Progenitor cell of endocrine pancreas (in vitro differentiated cells): Measurements from ENCODE around the gene TNNC2. TPM values are rescaled to one million over a fixed set of nuclear protein-coding genes. Genes with fewer than 3 reads are reported as not detected.
"Not testable (repeated sequence)": the region's sequence is repeated elsewhere in the genome, so short reads cannot be mapped to it uniquely, and the experiment has no call there.

ENCODE experiments used
- DNase-seq: peaks from one replicate; pipeline ENCODE4 v3.0.0; 2021; ENCODE audit warnings: low spot score; ENCODE audit not compliant: unreplicated experiment
- H3K27ac Mint-ChIP-seq: 2 replicates; pipeline ENCODE4 v1.8.0; 2021; ENCODE audit warnings: mild to moderate bottlenecking, moderate library complexity, mixed read lengths
- H3K27me3 Mint-ChIP-seq: 2 replicates; pipeline ENCODE4 v1.8.0; 2021; ENCODE audit warnings: mixed read lengths
- H3K36me3 Mint-ChIP-seq: 2 replicates; pipeline ENCODE4 v1.8.0; 2022; ENCODE audit warnings: mixed read lengths; ENCODE audit not compliant: insufficient read depth
- H3K4me1 Mint-ChIP-seq: 2 replicates; pipeline ENCODE4 v1.8.0; 2021; ENCODE audit warnings: low read depth, mixed read lengths
- H3K4me3 Mint-ChIP-seq: 2 replicates; pipeline ENCODE4 v1.8.0; 2021; ENCODE audit warnings: low read depth, mild to moderate bottlenecking, moderate library complexity, mixed read lengths
- H3K9me3 Mint-ChIP-seq: 2 replicates; pipeline ENCODE4 v1.8.0; 2021; ENCODE audit warnings: low read depth, mixed read lengths
- total RNA-seq: library from RNA; stranded (reverse); gene quantifications from 2 replicates; pipeline ENCODE4 v1.2.1, GENCODE V29; 2021
- TF ChIP-seq, protein P1 (sequence below): fragments of 200-600 bp; sonication (generic); IDR thresholded peaks from one replicate; pipeline ENCODE4 v1.5.0; 2021; ENCODE audit warnings: antibody characterized with exemption, mild to moderate bottlenecking; ENCODE audit not compliant: unreplicated experiment

TNNC2 gene
- total RNA-seq, 1 donor from 2014 or later = not detected

DNA sequence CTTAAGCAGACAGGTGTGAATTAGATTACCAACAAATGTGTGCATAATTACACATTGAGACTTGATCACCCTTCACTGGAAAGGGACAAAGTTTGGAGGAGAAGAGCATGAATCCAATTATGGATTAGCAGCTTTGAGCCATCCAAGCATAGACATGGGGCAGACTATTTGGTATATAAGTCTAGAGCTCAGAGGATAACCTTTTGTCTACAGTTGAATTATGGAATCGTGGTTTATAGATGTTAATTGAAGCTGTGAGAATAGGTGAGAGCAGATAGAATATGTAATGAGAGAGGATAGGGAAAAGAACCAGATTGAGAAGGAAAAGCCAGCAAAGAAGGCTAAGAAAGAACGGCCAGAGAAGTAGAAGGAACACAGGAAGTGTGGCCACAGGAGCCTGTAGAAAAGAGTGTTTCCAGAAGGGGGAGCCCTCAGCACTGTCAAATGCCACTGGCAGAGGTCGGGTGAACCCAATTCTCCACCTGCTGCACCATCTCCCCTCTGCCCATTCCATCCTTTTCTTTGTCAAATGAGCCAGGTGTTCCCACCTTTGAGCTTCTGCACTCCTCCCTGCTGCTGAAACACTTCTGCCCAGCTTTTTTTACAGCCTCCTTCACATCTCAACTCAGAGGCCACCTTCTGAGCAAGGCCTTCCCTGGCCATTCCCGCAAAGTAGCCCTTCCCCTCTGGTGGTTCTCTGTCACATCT is 28.0 kb downstream of the TNNC2 start:
- no peaks in the 10 kb centered on the region for H3K4me1 Mint-ChIP-seq
- no peaks in the 10 kb centered on the region for H3K9me3 Mint-ChIP-seq
- peaks cover 14% of the 10 kb centered on the region for H3K36me3 Mint-ChIP-seq
- no peak overlapping the region for H3K4me3 Mint-ChIP-seq
- TF ChIP-seq, protein P1, sequence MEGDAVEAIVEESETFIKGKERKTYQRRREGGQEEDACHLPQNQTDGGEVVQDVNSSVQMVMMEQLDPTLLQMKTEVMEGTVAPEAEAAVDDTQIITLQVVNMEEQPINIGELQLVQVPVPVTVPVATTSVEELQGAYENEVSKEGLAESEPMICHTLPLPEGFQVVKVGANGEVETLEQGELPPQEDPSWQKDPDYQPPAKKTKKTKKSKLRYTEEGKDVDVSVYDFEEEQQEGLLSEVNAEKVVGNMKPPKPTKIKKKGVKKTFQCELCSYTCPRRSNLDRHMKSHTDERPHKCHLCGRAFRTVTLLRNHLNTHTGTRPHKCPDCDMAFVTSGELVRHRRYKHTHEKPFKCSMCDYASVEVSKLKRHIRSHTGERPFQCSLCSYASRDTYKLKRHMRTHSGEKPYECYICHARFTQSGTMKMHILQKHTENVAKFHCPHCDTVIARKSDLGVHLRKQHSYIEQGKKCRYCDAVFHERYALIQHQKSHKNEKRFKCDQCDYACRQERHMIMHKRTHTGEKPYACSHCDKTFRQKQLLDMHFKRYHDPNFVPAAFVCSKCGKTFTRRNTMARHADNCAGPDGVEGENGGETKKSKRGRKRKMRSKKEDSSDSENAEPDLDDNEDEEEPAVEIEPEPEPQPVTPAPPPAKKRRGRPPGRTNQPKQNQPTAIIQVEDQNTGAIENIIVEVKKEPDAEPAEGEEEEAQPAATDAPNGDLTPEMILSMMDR = peak; percentile 70
- peak; percentile 24 for DNase-seq
- no peaks in the 10 kb centered on the region for H3K27me3 Mint-ChIP-seq
- no peak overlapping the region for H3K27ac Mint-ChIP-seq

DNA sequence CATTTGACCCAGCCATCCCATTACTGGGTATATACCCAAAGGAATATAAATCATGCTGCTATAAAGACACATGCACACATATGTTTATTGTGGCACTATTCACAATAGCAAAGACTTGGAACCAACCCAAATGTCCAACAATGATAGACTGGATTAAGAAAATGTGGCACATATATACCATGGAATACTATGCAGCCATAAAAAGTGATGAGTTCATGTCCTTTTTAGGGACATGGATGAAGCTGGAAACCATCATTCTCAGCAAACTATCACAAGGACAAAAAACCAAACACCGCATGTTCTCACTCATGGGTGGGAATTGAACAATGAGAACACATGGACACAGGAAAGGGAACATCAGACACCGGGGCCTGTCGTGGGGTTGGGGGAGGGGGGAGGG is 29.2 kb downstream of the TNNC2 start:
- H3K9me3 Mint-ChIP-seq, H3K27ac Mint-ChIP-seq, H3K4me1 Mint-ChIP-seq, DNase-seq, H3K27me3 Mint-ChIP-seq, H3K4me3 Mint-ChIP-seq: not testable (repeated sequence)
- peaks cover 15% of the 10 kb centered on the region for H3K36me3 Mint-ChIP-seq

DNA sequence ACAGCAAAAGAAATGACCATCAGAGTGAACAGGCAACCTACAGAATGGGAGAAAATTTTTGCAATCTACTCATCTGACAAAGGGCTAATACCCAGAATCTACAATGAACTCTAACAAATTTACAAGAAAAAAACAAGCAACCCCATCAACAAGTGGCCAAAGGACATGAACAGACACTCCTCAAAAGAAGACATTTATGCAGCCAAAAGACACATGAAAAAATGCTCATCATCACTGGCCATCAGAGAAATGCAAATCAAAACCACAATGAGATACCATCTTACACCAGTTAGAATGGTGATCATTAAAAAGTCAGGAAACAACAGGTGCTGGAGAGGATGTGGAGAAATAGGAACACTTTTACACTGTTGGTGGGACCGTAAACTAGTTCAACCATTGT is 29.6 kb downstream of the TNNC2 start:
- H3K4me3 Mint-ChIP-seq = not testable (repeated sequence)

DNA sequence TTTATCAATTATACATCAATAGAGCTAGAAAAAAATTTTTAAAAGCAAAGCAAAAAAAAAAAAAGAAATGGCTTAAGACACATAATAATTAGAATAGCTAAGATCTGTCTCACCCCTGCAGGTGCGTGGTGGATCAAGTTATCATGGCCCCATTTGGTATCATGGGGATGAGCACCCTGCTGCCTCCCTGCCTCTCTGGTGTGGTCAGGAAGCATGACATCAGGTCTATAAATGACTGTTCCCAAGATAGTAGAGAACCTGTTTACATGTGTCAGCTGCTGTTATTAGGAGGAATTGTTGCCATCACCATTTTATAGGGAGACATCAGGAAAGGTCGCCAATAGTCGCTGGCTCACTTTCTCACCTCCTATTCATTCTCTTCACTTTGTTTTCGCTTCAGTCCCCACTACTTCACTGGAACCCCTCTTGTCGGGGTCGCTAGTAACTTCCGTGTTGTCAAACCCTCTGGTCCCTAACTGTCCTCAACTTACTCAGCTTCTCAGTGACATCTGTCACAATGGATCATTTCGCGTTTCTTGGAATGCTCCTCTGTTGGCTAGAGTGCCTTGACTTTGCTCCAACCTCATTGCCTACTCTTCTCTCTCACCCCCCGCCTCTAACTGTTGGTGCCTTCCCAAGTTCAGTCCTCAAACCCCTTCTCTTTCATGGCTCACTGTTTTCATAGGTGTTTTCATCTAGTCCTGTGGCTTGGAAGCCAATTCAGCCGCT is 30.6 kb downstream of the TNNC2 start:
- Mint-ChIP-seq H3K27me3 (no peaks in the 10 kb centered on the region), H3K9me3 (no peaks in the 10 kb centered on the region), H3K36me3 (peaks cover 12% of the 10 kb centered on the region), H3K4me1 (peaks cover 9% of the 10 kb centered on the region), H3K27ac (no peak overlapping the region), H3K4me3 (no peak overlapping the region)
- DNase-seq = no peak
- TF ChIP-seq, protein P1 = no peak

More for the DNA sequence above, 29.6 kb downstream of the TNNC2 start:
- H3K4me1 Mint-ChIP-seq, H3K27me3 Mint-ChIP-seq, H3K27ac Mint-ChIP-seq, H3K9me3 Mint-ChIP-seq, DNase-seq: not testable (repeated sequence)
- H3K36me3 Mint-ChIP-seq = peaks cover 15% of the 10 kb centered on the region

DNA sequence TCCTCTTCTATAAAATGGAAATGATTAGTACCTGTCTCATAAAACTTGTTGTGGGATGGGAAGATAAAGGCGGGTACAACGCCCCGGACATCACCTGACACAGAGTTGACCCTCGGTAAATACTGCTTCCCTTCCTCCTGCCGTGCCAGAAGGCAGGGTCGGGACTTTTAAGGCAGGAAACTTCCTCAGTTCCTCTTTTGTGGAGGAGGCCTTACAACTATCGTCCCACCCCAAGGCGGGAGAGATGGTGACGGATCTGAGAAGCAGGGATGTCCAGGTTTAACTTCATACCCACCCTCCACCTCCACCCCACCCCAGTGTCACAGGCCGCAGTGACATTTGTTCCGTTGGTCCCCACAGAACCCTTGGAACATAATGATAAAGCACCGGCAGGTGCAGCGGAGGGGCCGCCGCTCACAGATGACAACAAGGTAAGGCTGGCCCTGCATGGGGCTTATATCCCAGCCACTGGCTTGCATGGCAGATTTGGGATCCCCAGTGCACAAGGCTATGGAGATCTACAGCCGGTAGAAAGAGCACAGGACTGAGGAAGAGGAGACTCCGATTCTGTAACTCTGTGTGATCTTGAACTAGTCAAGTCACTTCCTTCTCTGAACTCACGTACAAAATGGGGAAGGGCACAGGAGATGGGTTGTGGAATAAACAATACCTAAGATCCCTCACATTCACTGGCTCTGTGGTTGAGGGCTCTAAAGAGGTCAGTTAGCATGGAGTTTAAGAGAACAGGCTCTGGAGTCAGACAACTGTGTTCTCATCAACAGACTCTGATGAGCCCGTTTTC is 34.6 kb downstream of the TNNC2 start:
- Mint-ChIP-seq H3K9me3 (no peaks in the 10 kb centered on the region), H3K27me3 (peaks cover 4% of the 10 kb centered on the region), H3K4me1 (peaks cover 10% of the 10 kb centered on the region), H3K36me3 (peaks cover 11% of the 10 kb centered on the region), H3K27ac (peak overlapping the region; percentile 85), H3K4me3 (peak overlapping the region; percentile 82)
- TF ChIP-seq, protein P1 = no peak
- DNase-seq = no peak

DNA sequence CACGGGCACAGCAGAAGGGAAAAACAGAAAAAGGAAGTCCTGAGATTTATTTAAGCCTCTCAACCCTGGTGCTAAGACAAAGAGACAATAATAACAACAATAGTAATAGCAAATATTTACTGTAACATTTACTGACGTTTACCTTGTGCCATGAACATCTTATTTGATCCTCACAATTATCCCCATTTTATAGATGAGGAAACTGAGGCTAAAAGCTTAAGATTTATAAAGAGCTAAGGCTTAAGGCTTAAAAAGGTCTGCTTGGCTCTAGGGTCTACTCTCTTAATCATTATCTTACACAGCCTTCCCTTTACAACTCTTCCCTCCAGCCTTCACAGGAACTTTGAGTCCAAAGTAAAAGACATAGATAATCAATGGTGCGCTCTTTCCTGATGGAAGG is 38.8 kb downstream of the TNNC2 start:
- Mint-ChIP-seq H3K27ac (no peak overlapping the region), H3K9me3 (no peaks in the 10 kb centered on the region), H3K4me1 (peaks cover 10% of the 10 kb centered on the region), H3K27me3 (peaks cover 4% of the 10 kb centered on the region), H3K4me3 (no peak overlapping the region), H3K36me3 (no peaks in the 10 kb centered on the region)
- DNase-seq = no peak
- TF ChIP-seq, protein P1 = no peak
